NCI-H526 treated with DMSO at 0.1 percent for 48 hours (cell line): Measurements from ENCODE around the gene RIPOR3.
"Not testable (repeated sequence)": the region's sequence is repeated elsewhere in the genome, so short reads cannot be mapped to it uniquely, and the experiment has no call there.

Experiments
- DNase-seq: peaks from one replicate; lab custom pipeline; 2025; lab: John Stamatoyannopoulos, UW

Gene RIPOR3

GRCh38 chr20:50704971-50705370 is 13.6 kb upstream of the RIPOR3 start:
- DNase-seq = no peak

GRCh38 chr20:50704514-50704913 is 13.2 kb upstream of the RIPOR3 start:
- DNase-seq = no peak

GRCh38 chr20:50703651-50704438 is 12.5 kb upstream of the RIPOR3 start:
- not testable (repeated sequence) for DNase-seq

- DNase-seq = no peak
These were observed 10.0 kb upstream of the RIPOR3 start for GRCh38 chr20:50701041-50701963.

- DNase-seq = no peak
These were observed 8.3 kb upstream of the RIPOR3 start for GRCh38 chr20:50699688-50700087.

- DNase-seq = not testable (repeated sequence)
These were observed 6.9 kb upstream of the RIPOR3 start for GRCh38 chr20:50698255-50698654.

- DNase-seq = no peak
These were observed 4.0 kb upstream of the RIPOR3 start for GRCh38 chr20:50695135-50695872.

GRCh38 chr20:50694379-50695134 is 3.2 kb upstream of the RIPOR3 start:
- DNase-seq = no peak

GRCh38 chr20:50693001-50693400 is 1.7 kb upstream of the RIPOR3 start:
- DNase-seq = no peak

- DNase-seq = no peak
These were observed 1.2 kb upstream of the RIPOR3 start for GRCh38 chr20:50692552-50692933.

- no peak for DNase-seq
These were observed 520 bp upstream of the RIPOR3 start for GRCh38 chr20:50691573-50692551.

GRCh38 chr20:50689864-50690649 is 1.3 kb downstream of the RIPOR3 start:
- DNase-seq = peak; percentile 95

GRCh38 chr20:50688256-50688975 is 2.9 kb downstream of the RIPOR3 start:
- DNase-seq = no peak

GRCh38 chr20:50686821-50687220 is 4.5 kb downstream of the RIPOR3 start:
- no peak for DNase-seq

GRCh38 chr20:50683570-50683969 is 7.8 kb downstream of the RIPOR3 start:
- DNase-seq = no peak

- DNase-seq = no peak
These were observed 8.3 kb downstream of the RIPOR3 start for GRCh38 chr20:50682947-50683530.

GRCh38 chr20:50682065-50682464 is 9.3 kb downstream of the RIPOR3 start:
- DNase-seq = no peak

- DNase-seq = no peak
These were observed 9.8 kb downstream of the RIPOR3 start for GRCh38 chr20:50681359-50682064.
